ENCODE results near the gene ENDOD1.
A peak's percentile ranks its signal among the peaks of the same experiment; 100 is the strongest.
"Not testable (repeated sequence)": the region's sequence is repeated elsewhere in the genome, so short reads cannot be mapped to it uniquely, and the experiment has no call there.

Gene ENDOD1

GRCh38 chr11:95100191-95100648 is 10.6 kb downstream of the ENDOD1 start:
- DNase-seq (ENCODE audit: insufficient read length, low spot score): no peak
- FAIRE-seq: no peak
- no peak for TF ChIP-seq TAF1 (IDR thresholded peaks at IDR 0.05; ENCODE audit: low read depth, low read length)

GRCh38 chr11:95100856-95101507 is 11.3 kb downstream of the ENDOD1 start:
- DNase-seq (ENCODE audit: insufficient read length, low spot score): no peak
- FAIRE-seq: peak; percentile 59
- TF ChIP-seq TAF1 (IDR thresholded peaks at IDR 0.05; ENCODE audit: low read depth, low read length) (no peak), PAX5 (IDR thresholded peaks at IDR 0.05; ENCODE audit: insufficient read depth, low read length, severe bottlenecking) (no peak), POLR2AphosphoS5 (IDR thresholded peaks at IDR 0.05; ENCODE audit: low read depth, low read length) (no peak), SPI1 (IDR thresholded peaks at IDR 0.05; ENCODE audit: low read depth, low read length) (no peak), POLR2A (IDR thresholded peaks at IDR 0.05; ENCODE audit: low read depth, low read length) (no peak), POU2F2 (IDR thresholded peaks at IDR 0.05; ENCODE audit: low read depth, low read length) (no peak)

DNA sequence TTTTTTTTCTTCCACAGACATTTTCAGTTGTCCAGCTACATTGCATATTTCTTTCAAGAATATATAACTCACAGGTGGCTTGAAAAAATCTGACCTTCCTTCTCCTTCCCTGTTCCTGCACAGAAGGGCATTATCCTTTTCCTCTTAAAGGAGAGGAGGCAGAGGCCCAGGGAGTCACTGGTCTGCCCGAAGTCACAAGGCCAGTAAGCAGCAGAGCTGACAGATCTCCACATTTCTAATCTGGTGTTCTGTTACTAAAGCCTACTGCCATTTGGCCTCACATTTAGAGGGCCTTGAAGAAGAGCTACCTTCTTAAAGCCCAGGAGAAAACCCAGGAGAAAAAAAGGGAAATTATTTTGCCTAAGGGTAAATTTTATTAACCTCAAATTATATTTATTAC is 12.3 kb downstream of the ENDOD1 start:
- no peak for TF ChIP-seq SPI1 (IDR thresholded peaks at IDR 0.05; ENCODE audit: low read depth, low read length)
- no peak for TF ChIP-seq PAX5 (IDR thresholded peaks at IDR 0.05; ENCODE audit: insufficient read depth, low read length, severe bottlenecking)
- TF ChIP-seq TAF1 (IDR thresholded peaks at IDR 0.05; ENCODE audit: low read depth, low read length): no peak
- no peak for TF ChIP-seq POLR2A (IDR thresholded peaks at IDR 0.05; ENCODE audit: low read depth, low read length)
- TF ChIP-seq POLR2AphosphoS5 (IDR thresholded peaks at IDR 0.05; ENCODE audit: low read depth, low read length): no peak
- TF ChIP-seq POU2F2 (IDR thresholded peaks at IDR 0.05; ENCODE audit: low read depth, low read length): no peak

DNA sequence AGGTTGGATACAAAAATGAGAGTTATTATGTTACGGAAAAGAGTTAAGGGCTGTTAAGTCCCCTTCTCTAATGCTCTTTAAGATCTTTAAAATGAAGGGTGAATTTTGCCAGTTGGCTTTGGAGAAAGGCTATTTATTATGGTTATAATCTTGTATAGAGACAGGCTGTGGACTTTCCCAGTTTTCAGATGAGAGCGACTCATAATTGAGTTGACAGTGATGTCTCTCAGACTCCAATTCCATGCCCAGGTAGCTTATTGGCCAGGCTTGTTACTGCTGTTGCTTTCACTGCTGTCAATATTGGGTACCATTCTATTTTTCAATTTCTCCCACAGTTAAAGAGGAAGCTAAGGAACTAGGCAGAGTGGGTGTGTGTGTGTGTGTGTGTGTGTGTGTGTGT is 13.1 kb downstream of the ENDOD1 start:
- TF ChIP-seq POU2F2 (IDR thresholded peaks at IDR 0.05; ENCODE audit: low read depth, low read length) (no peak), TAF1 (IDR thresholded peaks at IDR 0.05; ENCODE audit: low read depth, low read length) (no peak), SPI1 (IDR thresholded peaks at IDR 0.05; ENCODE audit: low read depth, low read length) (no peak), PAX5 (IDR thresholded peaks at IDR 0.05; ENCODE audit: insufficient read depth, low read length, severe bottlenecking) (no peak), POLR2A (IDR thresholded peaks at IDR 0.05; ENCODE audit: low read depth, low read length) (no peak), POLR2AphosphoS5 (IDR thresholded peaks at IDR 0.05; ENCODE audit: low read depth, low read length) (no peak)
- no peak for FAIRE-seq
- no peak for DNase-seq (ENCODE audit: insufficient read length, low spot score)

More for the DNA sequence above, 12.3 kb downstream of the ENDOD1 start:
- FAIRE-seq (no peak), DNase-seq (ENCODE audit: insufficient read length, low spot score) (no peak)

DNA sequence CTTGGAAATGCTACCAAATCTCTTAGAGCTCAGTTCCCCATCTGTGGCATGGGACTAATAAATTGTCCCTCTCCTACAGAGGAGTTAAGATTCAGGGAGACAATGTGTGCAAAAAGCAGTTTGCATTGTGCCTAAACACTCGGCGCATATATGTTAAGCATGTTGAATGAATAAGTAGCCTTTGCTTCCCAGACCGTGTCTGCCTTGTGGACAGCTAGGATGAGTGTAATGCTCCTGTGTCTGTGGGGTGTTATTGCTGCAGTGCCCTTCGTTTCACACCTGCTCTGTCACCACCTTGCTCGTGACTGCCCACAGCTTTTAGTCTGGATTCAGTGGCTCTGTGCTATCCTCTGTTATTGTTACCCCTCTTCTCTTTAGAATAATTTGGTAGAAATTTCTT is 14.1 kb downstream of the ENDOD1 start:
- DNase-seq (ENCODE audit: insufficient read length, low spot score) (no peak), FAIRE-seq (no peak)
- TF ChIP-seq PAX5 (IDR thresholded peaks at IDR 0.05; ENCODE audit: insufficient read depth, low read length, severe bottlenecking) (no peak), POLR2A (IDR thresholded peaks at IDR 0.05; ENCODE audit: low read depth, low read length) (no peak), POU2F2 (IDR thresholded peaks at IDR 0.05; ENCODE audit: low read depth, low read length) (no peak)

DNA sequence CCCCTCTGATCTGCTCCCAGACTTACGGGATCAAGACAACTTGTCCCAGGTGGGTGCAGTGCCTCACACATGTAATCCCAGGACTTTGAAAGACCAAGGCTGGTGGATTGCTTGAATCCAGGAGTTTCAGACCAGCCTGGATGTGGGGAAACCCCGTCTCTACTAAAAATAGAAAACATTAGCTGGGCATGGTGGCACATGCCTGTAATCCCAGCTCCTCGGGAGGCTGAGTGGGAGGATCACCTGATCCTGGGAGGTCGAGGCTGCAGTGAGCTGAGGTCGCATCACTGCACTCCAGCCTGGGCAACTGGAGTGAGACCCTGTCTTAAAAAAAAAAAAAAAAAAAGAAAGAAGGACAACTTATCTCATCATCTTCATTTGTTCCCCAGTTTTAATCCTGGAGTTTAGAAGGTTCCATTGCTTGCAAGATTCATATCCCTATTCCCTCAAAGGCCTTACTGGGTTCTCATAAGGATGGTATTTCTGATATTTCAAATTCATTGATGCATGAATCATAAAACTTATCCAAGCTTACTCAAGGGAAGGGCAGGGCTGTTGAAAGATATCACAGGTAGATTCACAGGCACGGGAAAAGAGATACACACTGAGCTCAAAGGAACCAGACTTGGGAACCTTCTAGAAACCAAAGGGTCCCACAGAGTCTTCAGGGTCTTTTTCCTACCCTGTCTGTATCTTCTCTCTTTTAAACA is 14.6 kb downstream of the ENDOD1 start:
- no peak for FAIRE-seq
- DNase-seq (ENCODE audit: insufficient read length, low spot score): no peak
- TF ChIP-seq TAF1 (IDR thresholded peaks at IDR 0.05; ENCODE audit: low read depth, low read length) (no peak), POU2F2 (IDR thresholded peaks at IDR 0.05; ENCODE audit: low read depth, low read length) (no peak), POLR2AphosphoS5 (IDR thresholded peaks at IDR 0.05; ENCODE audit: low read depth, low read length) (no peak), SPI1 (IDR thresholded peaks at IDR 0.05; ENCODE audit: low read depth, low read length) (no peak), PAX5 (IDR thresholded peaks at IDR 0.05; ENCODE audit: insufficient read depth, low read length, severe bottlenecking) (no peak), POLR2A (IDR thresholded peaks at IDR 0.05; ENCODE audit: low read depth, low read length) (no peak)

GRCh38 chr11:95104856-95105255 is 15.2 kb downstream of the ENDOD1 start:
- TF ChIP-seq POLR2A (IDR thresholded peaks at IDR 0.05; ENCODE audit: low read depth, low read length) (no peak), PAX5 (IDR thresholded peaks at IDR 0.05; ENCODE audit: insufficient read depth, low read length, severe bottlenecking) (no peak), TAF1 (IDR thresholded peaks at IDR 0.05; ENCODE audit: low read depth, low read length) (no peak), POU2F2 (IDR thresholded peaks at IDR 0.05; ENCODE audit: low read depth, low read length) (no peak)
- FAIRE-seq (no peak), DNase-seq (ENCODE audit: insufficient read length, low spot score) (no peak)

- no peak for FAIRE-seq
- TF ChIP-seq POLR2A (IDR thresholded peaks at IDR 0.05; ENCODE audit: low read depth, low read length) (no peak), SPI1 (IDR thresholded peaks at IDR 0.05; ENCODE audit: low read depth, low read length) (peak; percentile 36; the same call in 1 of the 2 replicates)
- DNase-seq (ENCODE audit: insufficient read length, low spot score): no peak
These were observed 18.5 kb downstream of the ENDOD1 start for GRCh38 chr11:95108159-95108611.

- no peak for FAIRE-seq
- TF ChIP-seq POLR2AphosphoS5 (IDR thresholded peaks at IDR 0.05; ENCODE audit: low read depth, low read length) (no peak), POLR2A (IDR thresholded peaks at IDR 0.05; ENCODE audit: low read depth, low read length) (no peak), PAX5 (IDR thresholded peaks at IDR 0.05; ENCODE audit: insufficient read depth, low read length, severe bottlenecking) (no peak), TAF1 (IDR thresholded peaks at IDR 0.05; ENCODE audit: low read depth, low read length) (no peak), POU2F2 (IDR thresholded peaks at IDR 0.05; ENCODE audit: low read depth, low read length) (no peak), SPI1 (IDR thresholded peaks at IDR 0.05; ENCODE audit: low read depth, low read length) (no peak)
- DNase-seq (ENCODE audit: insufficient read length, low spot score): no peak
These were observed 19.3 kb downstream of the ENDOD1 start for GRCh38 chr11:95108671-95109551.

GRCh38 chr11:95111471-95111870 is 21.8 kb downstream of the ENDOD1 start:
- not testable (repeated sequence) for DNase-seq (ENCODE audit: insufficient read length, low spot score); FAIRE-seq

Data from GM12891 (cell line).